Measurements from ENCODE around the gene CP. TPM values are rescaled to one million over a fixed set of nuclear protein-coding genes. Genes with fewer than 3 reads are reported as not detected.

Gene CP
- total and polyA plus RNA-seq, 2 of the 13 experiments (the other 11 are each of a cell fraction or from before 2014, with no cell fraction given) = 42.6 to 789 TPM

GRCh38 chr3:149129326-149130205, 92.1 kb downstream of the CP start, which contains the start of gene HPS3 (continued):
- TF ChIP-seq YEATS2 (CRISPR knock-in tag; IDR thresholded peaks at IDR 0.05; ENCODE audit: borderline replicate concordance) = peak; percentile 74; the same call in 1 of the 2 replicates
- TF ChIP-seq MAF1 (CRISPR knock-in tag; IDR thresholded peaks at IDR 0.05; ENCODE audit: borderline replicate concordance) = peak; percentile 70; the same call in 1 of the 2 replicates
- peak; percentile 58; the same call in 1 of the 2 replicates for TF ChIP-seq ZNF678 (CRISPR knock-in tag; IDR thresholded peaks at IDR 0.05)
- TF ChIP-seq, protein P1, sequence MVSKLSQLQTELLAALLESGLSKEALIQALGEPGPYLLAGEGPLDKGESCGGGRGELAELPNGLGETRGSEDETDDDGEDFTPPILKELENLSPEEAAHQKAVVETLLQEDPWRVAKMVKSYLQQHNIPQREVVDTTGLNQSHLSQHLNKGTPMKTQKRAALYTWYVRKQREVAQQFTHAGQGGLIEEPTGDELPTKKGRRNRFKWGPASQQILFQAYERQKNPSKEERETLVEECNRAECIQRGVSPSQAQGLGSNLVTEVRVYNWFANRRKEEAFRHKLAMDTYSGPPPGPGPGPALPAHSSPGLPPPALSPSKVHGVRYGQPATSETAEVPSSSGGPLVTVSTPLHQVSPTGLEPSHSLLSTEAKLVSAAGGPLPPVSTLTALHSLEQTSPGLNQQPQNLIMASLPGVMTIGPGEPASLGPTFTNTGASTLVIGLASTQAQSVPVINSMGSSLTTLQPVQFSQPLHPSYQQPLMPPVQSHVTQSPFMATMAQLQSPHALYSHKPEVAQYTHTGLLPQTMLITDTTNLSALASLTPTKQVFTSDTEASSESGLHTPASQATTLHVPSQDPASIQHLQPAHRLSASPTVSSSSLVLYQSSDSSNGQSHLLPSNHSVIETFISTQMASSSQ (IDR thresholded peaks at IDR 0.05; ENCODE audit: low read depth) = no peak
- TF ChIP-seq, protein P1 (CRISPR knock-in tag; IDR thresholded peaks at IDR 0.05; ENCODE audit: borderline replicate concordance) = peak; percentile 44; the same call in 1 of the 2 replicates
- peak; percentile 94 for TF ChIP-seq BHLHE40 (IDR thresholded peaks at IDR 0.05; ENCODE audit: low read length)
- TF ChIP-seq TCF7 (IDR thresholded peaks at IDR 0.05; ENCODE audit: low read depth) = peak; percentile 45; the same call in 1 of the 2 replicates
- TF ChIP-seq, protein P2, sequence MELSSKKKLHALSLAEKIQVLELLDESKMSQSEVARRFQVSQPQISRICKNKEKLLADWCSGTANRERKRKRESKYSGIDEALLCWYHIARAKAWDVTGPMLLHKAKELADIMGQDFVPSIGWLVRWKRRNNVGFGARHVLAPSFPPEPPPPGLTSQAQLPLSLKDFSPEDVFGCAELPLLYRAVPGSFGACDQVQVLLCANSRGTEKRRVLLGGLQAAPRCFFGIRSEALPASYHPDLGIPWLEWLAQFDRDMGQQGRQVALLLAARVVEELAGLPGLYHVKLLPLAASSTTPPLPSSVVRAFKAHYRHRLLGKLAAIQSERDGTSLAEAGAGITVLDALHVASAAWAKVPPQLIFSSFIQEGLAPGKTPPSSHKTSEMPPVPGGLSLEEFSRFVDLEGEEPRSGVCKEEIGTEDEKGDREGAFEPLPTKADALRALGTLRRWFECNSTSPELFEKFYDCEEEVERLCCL (CRISPR knock-in tag; IDR thresholded peaks at IDR 0.05; ENCODE audit: borderline replicate concordance) = no peak
- TF ChIP-seq ZNF572 (CRISPR knock-in tag; IDR thresholded peaks at IDR 0.05) = no peak
- no peak; the same call in 1 of the 2 replicates for TF ChIP-seq ZNF331 (CRISPR knock-in tag; IDR thresholded peaks at IDR 0.05)
- TF ChIP-seq PLSCR1 (CRISPR knock-in tag; IDR thresholded peaks at IDR 0.05; ENCODE audit: borderline replicate concordance) = no peak
- TF ChIP-seq ZSCAN29 (CRISPR knock-in tag; conservative IDR thresholded peaks at IDR 0.05) = no peak
- peak; percentile 19 for TF ChIP-seq E2F2 (CRISPR knock-in tag; IDR thresholded peaks at IDR 0.05; ENCODE audit: borderline replicate concordance)
- no peak for TF ChIP-seq STAG1 (CRISPR knock-in tag; IDR thresholded peaks at IDR 0.05)
- no peak for TF ChIP-seq FOXA1 (IDR thresholded peaks at IDR 0.05)
- 0 out of 2 replicates have a peak, but pooled peaks have one; percentile 5 for TF ChIP-seq FOXA1 (CRISPR knock-in tag; IDR thresholded peaks at IDR 0.05)
- no peak for TF ChIP-seq PTBP1 (IDR thresholded peaks at IDR 0.05; ENCODE audit: low read depth, low read length, poor library complexity, severe bottlenecking)
- TF ChIP-seq, protein P3, sequence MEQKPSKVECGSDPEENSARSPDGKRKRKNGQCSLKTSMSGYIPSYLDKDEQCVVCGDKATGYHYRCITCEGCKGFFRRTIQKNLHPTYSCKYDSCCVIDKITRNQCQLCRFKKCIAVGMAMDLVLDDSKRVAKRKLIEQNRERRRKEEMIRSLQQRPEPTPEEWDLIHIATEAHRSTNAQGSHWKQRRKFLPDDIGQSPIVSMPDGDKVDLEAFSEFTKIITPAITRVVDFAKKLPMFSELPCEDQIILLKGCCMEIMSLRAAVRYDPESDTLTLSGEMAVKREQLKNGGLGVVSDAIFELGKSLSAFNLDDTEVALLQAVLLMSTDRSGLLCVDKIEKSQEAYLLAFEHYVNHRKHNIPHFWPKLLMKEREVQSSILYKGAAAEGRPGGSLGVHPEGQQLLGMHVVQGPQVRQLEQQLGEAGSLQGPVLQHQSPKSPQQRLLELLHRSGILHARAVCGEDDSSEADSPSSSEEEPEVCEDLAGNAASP (CRISPR knock-in tag; IDR thresholded peaks at IDR 0.05; ENCODE audit: borderline replicate concordance) = no peak; the same call in 1 of the 2 replicates

Measured in HepG2 (cell line).